Femur (tissue), 1 donor: ENCODE results near the gene FBXO33.

Experiments used
- DNase-seq: peaks from one replicate; pipeline ENCODE4 v3.0.0-alpha.2; 2017

FBXO33 gene

DNA sequence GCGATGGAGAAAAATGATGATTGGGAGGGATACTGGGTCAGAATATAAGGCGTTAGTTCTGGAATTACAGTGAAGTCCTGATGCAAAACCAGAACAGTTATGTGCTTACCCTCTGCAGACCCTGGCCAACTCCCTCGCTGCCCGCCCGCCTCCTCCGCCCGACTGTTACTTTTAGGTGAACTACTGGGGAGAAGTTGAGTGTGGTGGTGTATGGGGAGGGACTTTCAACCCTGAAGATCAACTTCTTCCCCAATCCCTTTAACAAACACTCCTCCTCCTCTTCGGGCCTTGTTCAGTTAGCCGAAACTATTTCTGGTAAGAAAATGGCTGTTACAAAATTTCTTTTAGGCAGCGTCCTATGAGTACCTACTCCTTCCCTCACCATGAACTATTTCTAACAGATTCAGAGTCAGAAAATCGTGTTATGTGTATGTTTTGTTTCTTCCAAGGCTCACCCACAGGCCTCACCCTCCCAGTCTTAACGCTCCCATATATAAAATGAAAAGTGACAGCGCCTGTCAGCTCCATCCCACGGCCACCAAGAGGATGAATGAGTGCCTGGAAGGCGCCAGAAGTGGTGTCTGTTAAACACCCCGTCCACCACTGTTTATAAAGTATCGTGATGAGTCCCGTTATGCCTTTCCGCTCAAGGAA lies 1.3 kb downstream of the FBXO33 start:
- no peak for DNase-seq

GRCh38 chr14:39428118-39428517 lies 4.1 kb downstream of the FBXO33 start:
- DNase-seq: no peak

- DNase-seq: no peak
Measured at GRCh38 chr14:39426605-39427004, 5.6 kb downstream of the FBXO33 start.

- no peak for DNase-seq
Measured at GRCh38 chr14:39425947-39426346, 6.3 kb downstream of the FBXO33 start.

- DNase-seq: no peak
Measured at GRCh38 chr14:39423793-39424192, 8.4 kb downstream of the FBXO33 start.

GRCh38 chr14:39422243-39422642 lies 10.0 kb downstream of the FBXO33 start:
- no peak for DNase-seq

- DNase-seq: no peak
Measured at GRCh38 chr14:39419272-39419671, 13.0 kb downstream of the FBXO33 start.

DNA sequence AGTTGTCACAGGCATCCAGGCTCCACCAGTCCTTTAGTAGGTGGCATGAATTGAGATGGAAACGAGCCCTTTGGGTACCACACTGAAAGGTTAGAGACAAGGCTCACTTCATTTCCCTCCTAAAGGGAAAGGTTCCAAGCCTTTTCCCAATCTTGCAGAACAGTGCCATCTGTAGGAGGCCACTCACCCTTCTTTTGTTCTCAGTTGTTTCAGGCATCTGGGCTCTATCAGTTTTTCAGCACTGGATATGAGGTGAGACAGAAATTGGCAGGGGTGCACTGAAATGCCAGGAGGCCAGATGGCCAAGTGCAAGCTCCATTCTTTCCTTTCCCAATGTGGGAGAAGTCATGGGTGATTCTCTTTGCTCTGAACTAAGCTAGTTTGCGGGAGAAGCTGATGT lies 15.2 kb downstream of the FBXO33 start:
- no peak for DNase-seq

DNA sequence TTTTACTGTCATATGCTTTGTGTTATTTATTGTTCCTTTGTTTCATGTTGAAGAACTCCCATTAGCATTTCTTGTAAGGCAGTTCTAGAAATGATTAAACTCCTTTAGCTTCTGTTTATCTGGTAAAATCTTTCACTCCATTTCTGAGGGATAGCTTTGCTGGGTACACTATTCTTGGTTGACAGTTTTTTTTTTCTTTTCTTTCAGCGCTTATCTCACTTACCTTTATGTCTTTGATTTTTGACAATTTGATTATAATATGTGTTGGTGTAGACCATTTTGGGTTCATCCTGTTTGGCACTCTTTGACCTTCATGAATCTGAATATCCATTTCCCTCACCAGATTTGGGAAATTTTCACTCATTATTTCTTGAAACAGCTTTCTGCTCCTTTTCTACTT lies 16.2 kb downstream of the FBXO33 start:
- no peak for DNase-seq

- DNase-seq: no peak
Measured at GRCh38 chr14:39406560-39406959, 25.7 kb downstream of the FBXO33 start.

- DNase-seq: no peak
Measured at GRCh38 chr14:39398382-39398781, 33.9 kb downstream of the FBXO33 start.

DNA sequence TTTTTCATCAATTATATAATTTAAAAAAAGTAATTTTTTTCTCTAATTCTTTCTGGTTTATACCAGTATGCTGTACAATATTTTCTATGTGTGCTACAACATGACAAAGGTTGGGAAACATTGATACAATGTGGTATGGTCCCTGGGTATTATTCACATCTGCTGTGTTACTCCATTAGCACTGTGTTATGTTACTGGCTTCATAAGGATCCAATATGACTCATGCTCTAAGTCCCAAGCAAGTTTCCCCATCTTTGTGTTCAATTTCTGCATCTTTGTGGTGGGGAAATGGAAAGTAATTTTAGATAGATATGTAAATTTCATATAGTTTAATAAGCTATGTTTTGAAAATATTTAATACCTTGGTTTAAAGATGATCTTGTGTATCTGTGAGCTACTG lies 35.8 kb downstream of the FBXO33 start:
- no peak for DNase-seq

DNA sequence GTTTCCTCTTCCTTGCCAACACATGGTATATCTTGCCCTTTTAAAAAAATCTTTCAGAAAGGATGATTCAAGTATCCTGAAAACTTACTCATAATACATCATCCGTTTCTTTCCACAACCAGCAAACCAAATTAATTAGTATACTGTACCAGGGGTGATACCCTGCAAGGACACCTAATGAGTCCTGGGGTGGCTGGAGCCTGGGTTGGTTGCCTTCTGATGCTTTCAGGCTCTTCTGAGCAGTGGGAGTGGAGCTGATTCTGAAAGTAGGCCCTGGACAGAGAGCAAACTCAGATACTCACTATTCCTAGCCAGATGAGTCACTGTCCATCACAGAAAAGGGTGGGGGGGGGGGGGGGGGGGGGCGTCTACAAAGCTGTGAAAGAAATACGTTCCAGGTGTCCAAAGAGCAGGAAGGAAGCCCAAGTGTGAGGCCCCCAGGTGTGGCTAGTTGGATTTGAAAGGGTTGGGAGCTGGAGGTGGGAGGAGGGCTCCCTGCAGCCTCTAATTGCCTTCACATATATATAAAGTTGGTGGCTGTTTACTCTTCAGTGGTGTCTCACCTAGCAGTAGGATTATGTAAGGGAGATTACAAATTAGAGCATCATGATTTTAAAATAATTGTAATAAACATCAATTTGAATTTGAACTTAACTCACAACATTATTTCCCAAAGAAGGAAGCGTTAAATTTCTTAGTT lies 36.5 kb downstream of the FBXO33 start:
- DNase-seq: no peak

DNA sequence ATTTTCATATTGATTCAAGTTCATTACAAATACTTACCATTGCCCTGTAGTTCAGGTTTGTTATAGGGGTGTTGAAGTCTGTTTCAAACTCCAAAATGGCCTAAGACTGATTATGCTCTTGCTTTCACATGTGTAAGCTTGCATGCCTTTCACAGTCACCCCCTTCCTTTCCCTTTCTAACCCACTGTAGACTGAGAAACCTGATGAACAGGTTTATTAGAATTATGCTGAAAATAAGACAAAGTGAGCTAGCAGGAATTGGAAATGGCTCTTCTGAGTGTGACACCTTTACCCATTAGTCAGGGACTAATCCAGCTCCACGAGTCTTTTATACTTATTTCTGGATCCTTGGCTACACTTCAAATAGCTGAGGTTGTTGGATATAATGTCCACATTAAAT lies 38.9 kb downstream of the FBXO33 start:
- no peak for DNase-seq

DNA sequence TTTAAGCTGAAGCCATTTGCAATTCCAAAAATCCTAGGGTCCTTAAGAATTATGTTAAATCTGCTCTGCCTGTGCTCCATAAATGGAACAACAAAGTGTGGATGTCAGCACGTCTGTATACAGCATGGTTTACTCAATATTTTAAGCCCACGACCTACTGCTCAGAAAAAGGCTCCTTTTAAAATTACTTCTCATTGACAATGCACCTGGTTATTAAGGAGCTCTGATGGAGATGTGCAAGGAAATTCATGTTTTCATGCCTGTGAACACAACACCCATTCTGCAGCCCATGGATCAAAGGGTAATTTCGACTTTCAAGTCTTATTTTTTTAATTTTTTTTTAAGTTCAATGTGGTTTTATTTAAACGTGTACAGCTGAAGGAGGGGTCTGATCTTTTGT lies 48.1 kb downstream of the FBXO33 start:
- DNase-seq: no peak

DNA sequence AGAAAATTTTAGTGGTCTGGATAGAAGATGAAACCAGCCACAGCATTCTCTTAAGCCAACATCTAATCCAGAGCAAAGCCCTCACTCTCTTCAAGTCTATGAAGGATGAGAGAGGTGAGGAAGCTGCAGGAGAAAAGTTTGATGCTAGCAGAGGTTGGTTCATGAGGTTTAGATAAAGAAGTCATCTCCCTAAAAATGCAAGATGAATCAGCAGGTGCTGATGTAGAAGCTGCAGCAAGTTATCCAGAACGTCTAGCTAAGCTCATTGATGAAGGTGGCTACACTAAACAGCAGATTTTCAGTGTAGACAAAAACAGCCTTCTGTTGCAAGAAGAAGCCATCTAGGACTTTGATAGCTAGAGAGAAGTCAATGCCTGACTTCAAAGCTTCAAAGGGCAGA lies 48.5 kb downstream of the FBXO33 start:
- DNase-seq: no peak

GRCh38 chr14:39383026-39383660 lies 49.1 kb downstream of the FBXO33 start:
- no peak for DNase-seq

DNA sequence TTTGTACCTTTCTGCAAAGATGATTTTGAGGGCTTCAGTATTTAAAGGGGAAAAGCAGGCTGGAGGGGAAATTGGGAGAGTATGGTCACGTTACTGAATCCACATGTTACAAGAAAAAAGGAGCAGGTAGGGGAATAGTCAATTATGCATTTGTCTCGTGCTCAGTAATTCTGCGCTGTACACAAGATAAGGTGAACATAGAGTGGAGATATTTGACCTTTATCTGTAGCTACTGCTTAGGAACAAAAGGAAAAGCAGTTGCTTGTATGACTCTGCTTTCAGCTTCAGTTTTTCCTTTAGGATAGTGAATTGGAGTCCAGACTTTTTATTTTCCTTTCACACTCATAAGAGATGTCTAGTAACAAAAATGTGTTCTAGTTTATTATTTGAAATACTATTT lies 49.8 kb downstream of the FBXO33 start:
- DNase-seq: no peak

DNA sequence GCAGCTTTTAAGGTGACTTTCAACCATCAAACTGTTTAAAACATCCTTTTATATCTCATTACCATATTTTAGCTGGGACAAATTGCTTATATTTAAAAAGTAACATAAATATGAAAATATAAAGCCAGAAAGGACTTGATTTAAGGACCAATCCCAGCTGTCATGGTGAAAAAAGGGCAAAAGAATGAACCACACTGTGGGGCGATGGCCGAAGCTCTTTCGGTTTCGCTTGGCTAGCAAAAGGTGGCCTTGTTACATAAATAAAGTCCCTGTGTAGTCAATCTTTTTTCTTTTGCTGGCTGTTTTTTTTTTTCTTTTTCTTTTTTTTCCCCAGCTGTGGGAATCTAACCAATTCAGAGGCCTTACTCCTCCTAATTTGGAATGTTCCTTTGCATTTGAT lies 50.9 kb downstream of the FBXO33 start:
- no peak for DNase-seq

DNA sequence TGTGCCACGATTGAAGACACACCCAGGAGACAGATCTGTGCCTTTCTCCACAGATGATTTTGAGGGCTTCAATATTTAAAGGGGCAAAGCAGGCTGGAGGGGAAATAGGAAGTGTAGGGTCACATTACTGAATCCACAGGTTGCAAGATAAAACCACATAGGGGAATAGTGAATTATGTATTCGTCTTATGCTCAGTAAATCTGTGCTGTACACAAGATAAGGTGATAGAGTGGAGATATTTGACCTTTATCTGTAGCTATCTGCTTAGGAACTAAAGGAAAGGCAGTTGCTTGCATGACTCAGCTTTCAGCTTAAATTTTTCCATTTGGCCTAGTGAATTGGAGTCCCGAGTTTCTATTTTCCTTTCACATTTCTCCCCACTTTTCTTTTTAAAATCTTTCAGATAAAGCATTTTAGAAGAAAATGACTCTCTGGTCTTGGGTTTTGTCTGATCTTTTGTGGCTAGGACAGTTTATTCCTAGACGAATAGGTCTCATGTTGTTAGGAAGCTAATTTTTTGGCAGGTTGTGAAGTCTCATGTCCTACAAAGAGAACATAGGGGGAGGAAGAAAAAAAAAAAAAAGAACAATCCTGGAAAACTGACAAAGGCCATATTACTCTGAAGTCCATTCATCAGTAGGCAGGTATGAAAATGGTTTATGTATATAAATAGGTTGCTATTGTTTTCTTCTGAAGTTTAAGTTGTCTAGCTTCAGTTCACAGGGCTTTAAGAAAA lies 55.4 kb downstream of the FBXO33 start:
- DNase-seq: no peak

DNA sequence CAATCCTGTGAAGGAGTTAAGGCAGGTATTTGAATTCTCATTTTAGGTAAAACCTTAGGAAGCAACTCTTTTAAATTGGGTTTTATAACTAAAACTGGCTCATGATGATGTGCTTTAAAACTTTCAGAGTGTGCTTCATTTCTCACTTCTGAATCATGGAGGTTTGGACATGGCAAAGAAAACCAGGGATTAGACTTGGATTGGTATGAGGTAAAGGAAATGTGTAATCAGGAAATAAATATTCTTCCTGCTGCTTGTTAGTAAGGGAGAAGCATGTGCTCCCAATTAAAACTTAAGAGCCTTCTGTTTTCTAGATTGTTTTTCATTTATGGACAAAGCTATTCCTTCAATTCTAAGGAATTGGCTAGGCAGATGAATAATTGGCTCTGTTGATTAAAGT lies 57.4 kb downstream of the FBXO33 start:
- no peak for DNase-seq

GRCh38 chr14:39372656-39373055 lies 59.6 kb downstream of the FBXO33 start:
- no peak for DNase-seq

- no peak for DNase-seq
Measured at GRCh38 chr14:39370415-39370814, 61.8 kb downstream of the FBXO33 start.

- DNase-seq: no peak
Measured at GRCh38 chr14:39369029-39369428, 63.2 kb downstream of the FBXO33 start.
